Astrocyte (in vitro differentiated cells and primary cell): ENCODE data around the gene CREB3L1. TPM values are rescaled to one million over a fixed set of nuclear protein-coding genes. Genes with fewer than 3 reads are reported as not detected.
A peak's percentile ranks its signal among the peaks of the same experiment; 100 is the strongest.

Experiments used
- DNase-seq: peaks from one replicate; pipeline ENCODE4 v3.0.0-alpha.2; 2010; ENCODE audit warnings: low read depth
- FAIRE-seq: peaks from 2 replicates; lab custom pipeline; 2011; peaks lifted over from hg19 to GRCh38; lab: Jason Lieb, UNC
- H2AFZ ChIP-seq: 2 replicates; pipeline ENCODE4 v1.6.0; 2012; ENCODE audit warnings: low read depth, low read length, inconsistent platforms
- H3K27ac ChIP-seq: 2 replicates; pipeline ENCODE4 v1.5.1; 2011; ENCODE audit warnings: low read depth, low read length, inconsistent platforms
- H3K27me3 ChIP-seq: 2 replicates; pipeline ENCODE4 v1.6.0; 2011; ENCODE audit warnings: low read length, inconsistent platforms; ENCODE audit not compliant: insufficient read depth
- H3K36me3 ChIP-seq: 2 replicates; pipeline ENCODE4 v1.5.1; 2011; ENCODE audit warnings: low read length, inconsistent platforms; ENCODE audit not compliant: insufficient read depth
- H3K4me1 ChIP-seq: 2 replicates; pipeline ENCODE4 v1.5.1; 2011; ENCODE audit warnings: low read length, inconsistent platforms; ENCODE audit not compliant: insufficient read depth
- H3K4me2 ChIP-seq: 2 replicates; pipeline ENCODE4 v1.6.0; 2012; ENCODE audit warnings: low read length, inconsistent platforms
- H3K4me3 ChIP-seq: 2 replicates; pipeline ENCODE4 v1.5.1; 2011; ENCODE audit warnings: low read depth, mild to moderate bottlenecking, low read length, inconsistent platforms; ENCODE audit not compliant: insufficient read depth
- H3K79me2 ChIP-seq: 2 replicates; pipeline ENCODE4 v1.6.0; 2012; ENCODE audit warnings: mild to moderate bottlenecking, low read length, inconsistent platforms; ENCODE audit not compliant: insufficient read depth
- H3K9ac ChIP-seq: 2 replicates; pipeline ENCODE4 v1.6.0; 2012; ENCODE audit warnings: mild to moderate bottlenecking, low read length, inconsistent platforms
- H3K9me3 ChIP-seq: 2 replicates; pipeline ENCODE4 v1.5.1; 2012; ENCODE audit warnings: low read depth, mild to moderate bottlenecking, low read length, inconsistent platforms; ENCODE audit not compliant: insufficient read depth
- H4K20me1 ChIP-seq: 2 replicates; pipeline ENCODE4 v1.6.0; 2012; ENCODE audit warnings: low read length, inconsistent platforms; ENCODE audit not compliant: insufficient read depth
- H3K27ac Mint-ChIP-seq: one replicate; pipeline ENCODE4 v1.8.0; 2021; ENCODE audit warnings: mild to moderate bottlenecking, mixed read lengths; ENCODE audit not compliant: unreplicated experiment
- H3K27me3 Mint-ChIP-seq: one replicate; pipeline ENCODE4 v1.8.0; 2021; ENCODE audit warnings: low read depth, mixed read lengths; ENCODE audit not compliant: unreplicated experiment
- H3K36me3 Mint-ChIP-seq: one replicate; pipeline ENCODE4 v1.8.0; 2021; ENCODE audit warnings: low read depth, mixed read lengths; ENCODE audit not compliant: unreplicated experiment
- H3K4me1 Mint-ChIP-seq: one replicate; pipeline ENCODE4 v1.8.0; 2021; ENCODE audit warnings: low read depth, mixed read lengths; ENCODE audit not compliant: unreplicated experiment
- H3K4me3 Mint-ChIP-seq: one replicate; pipeline ENCODE4 v1.8.0; 2021; ENCODE audit warnings: mild to moderate bottlenecking, moderate library complexity, mixed read lengths; ENCODE audit not compliant: unreplicated experiment
- H3K9me3 Mint-ChIP-seq: one replicate; pipeline ENCODE4 v1.8.0; 2021; ENCODE audit warnings: mild to moderate bottlenecking, mixed read lengths; ENCODE audit not compliant: unreplicated experiment
- EZH2 ChIP-seq: IDR thresholded peaks from 2 replicates; pipeline ENCODE4 v1.6.1; 2012; ENCODE audit warnings: mild to moderate bottlenecking, low read length, inconsistent platforms; ENCODE audit not compliant: insufficient read depth
- total RNA-seq: library from RNA; stranded (reverse); gene quantifications from 2 replicates; pipeline ENCODE4 v1.2.1, GENCODE V29; 2021
- TF ChIP-seq, protein P1 (sequence below): IDR thresholded peaks from 2 replicates; pipeline ENCODE4 v1.5.1; 2011; ENCODE audit warnings: low read depth, mild to moderate bottlenecking, inconsistent platforms, low read length, moderate library complexity; ENCODE audit not compliant: insufficient read depth

CREB3L1 gene
- total RNA-seq, 1 donor from 2014 or later, result 324 TPM

DNA sequence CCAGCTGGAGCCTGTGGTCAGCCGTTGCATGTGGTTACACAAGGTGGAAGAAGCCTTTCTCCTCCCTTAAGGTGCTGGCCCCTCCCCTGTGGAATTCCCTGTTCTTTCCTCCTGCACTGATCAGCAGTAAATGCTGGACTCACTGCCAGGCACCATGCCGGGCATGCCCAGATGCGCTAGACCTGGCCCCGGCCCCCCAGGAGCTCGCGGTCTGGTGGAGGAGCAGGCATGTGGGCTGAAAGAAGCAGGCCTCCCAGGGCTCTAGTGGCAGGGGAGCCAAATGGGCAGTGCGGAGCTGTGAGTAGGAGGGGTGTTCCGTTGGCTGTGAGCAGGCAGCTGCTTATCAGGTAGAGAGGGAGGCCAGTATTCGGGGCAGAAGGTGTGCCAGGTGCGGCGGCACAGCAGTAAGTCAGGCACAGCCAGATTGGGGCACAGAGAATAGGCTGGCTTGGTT lies 80.0 kb downstream of the CREB3L1 start:
- Histone ChIP-seq H3K4me1 (peaks cover 18% of the 10 kb centered on the region), H2AFZ (no peak overlapping the region), H3K27ac (no peak overlapping the region), H3K79me2 (peaks cover 65% of the 10 kb centered on the region), H3K9ac (no peak overlapping the region), H3K4me2 (no peak overlapping the region), H3K36me3 (no peaks in the 10 kb centered on the region), H3K9me3 (no peaks in the 10 kb centered on the region), H3K4me3 (no peak overlapping the region), H4K20me1 (peaks cover 57% of the 10 kb centered on the region), H3K27me3 (no peaks in the 10 kb centered on the region)
- peaks cover 6% of the 10 kb centered on the region for H3K36me3 Mint-ChIP-seq
- no peak for TF ChIP-seq EZH2
- TF ChIP-seq, protein P1, sequence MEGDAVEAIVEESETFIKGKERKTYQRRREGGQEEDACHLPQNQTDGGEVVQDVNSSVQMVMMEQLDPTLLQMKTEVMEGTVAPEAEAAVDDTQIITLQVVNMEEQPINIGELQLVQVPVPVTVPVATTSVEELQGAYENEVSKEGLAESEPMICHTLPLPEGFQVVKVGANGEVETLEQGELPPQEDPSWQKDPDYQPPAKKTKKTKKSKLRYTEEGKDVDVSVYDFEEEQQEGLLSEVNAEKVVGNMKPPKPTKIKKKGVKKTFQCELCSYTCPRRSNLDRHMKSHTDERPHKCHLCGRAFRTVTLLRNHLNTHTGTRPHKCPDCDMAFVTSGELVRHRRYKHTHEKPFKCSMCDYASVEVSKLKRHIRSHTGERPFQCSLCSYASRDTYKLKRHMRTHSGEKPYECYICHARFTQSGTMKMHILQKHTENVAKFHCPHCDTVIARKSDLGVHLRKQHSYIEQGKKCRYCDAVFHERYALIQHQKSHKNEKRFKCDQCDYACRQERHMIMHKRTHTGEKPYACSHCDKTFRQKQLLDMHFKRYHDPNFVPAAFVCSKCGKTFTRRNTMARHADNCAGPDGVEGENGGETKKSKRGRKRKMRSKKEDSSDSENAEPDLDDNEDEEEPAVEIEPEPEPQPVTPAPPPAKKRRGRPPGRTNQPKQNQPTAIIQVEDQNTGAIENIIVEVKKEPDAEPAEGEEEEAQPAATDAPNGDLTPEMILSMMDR, result no peak
- no peak overlapping the region for H3K27ac Mint-ChIP-seq
- H3K4me3 Mint-ChIP-seq, result no peak overlapping the region
- FAIRE-seq, result no peak
- H3K9me3 Mint-ChIP-seq, result no peaks in the 10 kb centered on the region
- no peaks in the 10 kb centered on the region for H3K27me3 Mint-ChIP-seq
- no peak for DNase-seq
- peaks cover 16% of the 10 kb centered on the region for H3K4me1 Mint-ChIP-seq

- no peak overlapping the region for H3K4me2 ChIP-seq
- H3K9ac ChIP-seq, result no peak overlapping the region
- Mint-ChIP-seq H3K36me3 (peaks cover 6% of the 10 kb centered on the region), H3K4me3 (no peak overlapping the region), H3K27me3 (no peaks in the 10 kb centered on the region), H3K9me3 (no peaks in the 10 kb centered on the region), H3K4me1 (peaks cover 27% of the 10 kb centered on the region), H3K27ac (no peak overlapping the region)
- H3K27me3 ChIP-seq, result no peaks in the 10 kb centered on the region
- no peak overlapping the region for H3K27ac ChIP-seq
- DNase-seq, result no peak
- peaks cover 55% of the 10 kb centered on the region for H4K20me1 ChIP-seq
- no peak overlapping the region for H3K4me3 ChIP-seq
- no peaks in the 10 kb centered on the region for H3K36me3 ChIP-seq
- no peak overlapping the region for H2AFZ ChIP-seq
- H3K79me2 ChIP-seq, result peaks cover 60% of the 10 kb centered on the region
- H3K9me3 ChIP-seq, result no peaks in the 10 kb centered on the region
- no peak for FAIRE-seq
- peaks cover 34% of the 10 kb centered on the region for H3K4me1 ChIP-seq
- TF ChIP-seq, protein P1, result no peak
- no peak for TF ChIP-seq EZH2
These were observed 82.5 kb downstream of the CREB3L1 start for GRCh38 chr11:46359953-46360352.

DNA sequence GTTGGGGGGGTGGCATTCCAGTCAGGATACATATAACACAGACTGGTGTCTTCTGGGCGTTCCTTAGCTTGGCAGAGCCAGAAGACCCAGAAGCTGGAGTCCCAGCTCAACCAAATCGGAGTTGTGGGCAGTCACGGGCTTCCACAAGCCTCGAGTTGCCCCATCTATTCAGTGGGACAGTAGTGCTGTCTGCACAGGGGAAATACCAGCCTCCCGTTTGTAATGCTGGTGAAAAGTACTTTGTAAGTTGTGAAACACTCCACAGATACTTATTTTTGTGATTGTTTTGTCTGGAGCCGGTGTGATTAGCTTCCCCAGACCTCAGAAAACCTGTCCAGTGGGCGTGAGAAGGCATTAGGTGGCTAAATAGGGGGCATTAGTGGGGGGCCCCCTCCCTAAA lies 83.4 kb downstream of the CREB3L1 start:
- TF ChIP-seq, protein P1, result no peak
- no peak for TF ChIP-seq EZH2
- FAIRE-seq (no peak), DNase-seq (no peak)
- no peak overlapping the region for H3K27ac Mint-ChIP-seq
- H3K4me3 Mint-ChIP-seq, result no peak overlapping the region
- Histone ChIP-seq H2AFZ (no peak overlapping the region), H3K4me2 (peak overlapping the region; percentile 70), H3K79me2 (peaks cover 60% of the 10 kb centered on the region), H3K4me3 (no peak overlapping the region), H3K27me3 (no peaks in the 10 kb centered on the region), H3K27ac (peak overlapping the region; percentile 8), H3K4me1 (peaks cover 34% of the 10 kb centered on the region), H4K20me1 (peaks cover 64% of the 10 kb centered on the region), H3K9me3 (no peaks in the 10 kb centered on the region), H3K36me3 (no peaks in the 10 kb centered on the region), H3K9ac (peak overlapping the region; percentile 47)
- H3K27me3 Mint-ChIP-seq, result no peaks in the 10 kb centered on the region
- H3K36me3 Mint-ChIP-seq, result peaks cover 5% of the 10 kb centered on the region
- no peaks in the 10 kb centered on the region for H3K9me3 Mint-ChIP-seq
- peaks cover 27% of the 10 kb centered on the region for H3K4me1 Mint-ChIP-seq
